B cell (primary cell): Measurements from ENCODE around the gene TEX51. TPM values are rescaled to one million over a fixed set of nuclear protein-coding genes. Genes with fewer than 3 reads are reported as not detected.

Source experiments
- ATAC-seq: fragments of 200-7000 bp; cut with Tn5 transposase; one replicate; pipeline ENCODE4 v1.10.0; 2021; ENCODE audit warnings: low read depth, mild to moderate bottlenecking, moderate number of reproducible peaks, moderate library complexity
- CTCF ChIA-PET: fragments of 350-600 bp; sonication (Branson Sonifier 250); formaldehyde crosslinking; loops from one replicate; lab custom pipeline; 2021; ENCODE audit warnings: antibody characterized with exemption, inconsistent platforms; lab: Charles Lee
- POLR2A ChIA-PET: fragments of 350-600 bp; sonication (Branson Sonifier 250); formaldehyde crosslinking; loops from one replicate; lab custom pipeline; 2021; ENCODE audit warnings: antibody characterized with exemption; lab: Charles Lee
- DNase-seq: peaks from one replicate; pipeline ENCODE4 v3.0.0; 2013
- H2AFZ ChIP-seq: 2 replicates; pipeline ENCODE4 v1.6.1; 2012; ENCODE audit warnings: mild to moderate bottlenecking, low read depth, low read length; ENCODE audit not compliant: insufficient read depth, poor library complexity, severe bottlenecking
- H3K27ac ChIP-seq, 2 donors: 1 replicate in 1 of 2; 2 replicates in 1 of 2; pipeline ENCODE4 v1.5.1; 2012 to 2013; ENCODE audit warnings: low read length in 2 of 2, mild to moderate bottlenecking in 2 of 2, moderate library complexity in 1 of 2
- H3K27me3 ChIP-seq, 4 experiments: fragments of 200-600 bp in 1 of 4; sonication (generic) in 1 of 4; replicated peaks in 1 of 4; 1 replicate in 2 of 4; 2 replicates in 2 of 4; pipeline versions ENCODE4 v1.6.1 to v1.7.0; 2013 to 2016; ENCODE audit warnings: low read length in 3 of 4, mild to moderate bottlenecking in 2 of 4, mixed read lengths in 1 of 4, moderate library complexity in 1 of 4; ENCODE audit not compliant: insufficient read depth in 4 of 4, control insufficient read depth in 3 of 4; ENCODE audit errors: control extremely low read depth in 1 of 4
- H3K36me3 ChIP-seq, 2 experiments: replicated peaks in 1 of 2; 1 replicate in 1 of 2; 2 replicates in 1 of 2; pipeline versions ENCODE4 v1.6.1 to v1.7.1; 2013; ENCODE audit warnings: low read length in 1 of 2; ENCODE audit not compliant: insufficient read depth in 2 of 2, control insufficient read depth in 1 of 2; ENCODE audit errors: control extremely low read depth in 1 of 2, extremely low read depth in 1 of 2
- H3K4me1 ChIP-seq, 2 donors: fragments of 200-600 bp in 1 of 2; sonication (generic) in 1 of 2; 1 replicate in 1 of 2; 2 replicates in 1 of 2; pipeline versions ENCODE4 v1.5.1 to v1.6.1; 2013 to 2017; ENCODE audit warnings: low read length in 2 of 2; ENCODE audit not compliant: control insufficient read depth in 2 of 2, insufficient read depth in 2 of 2
- H3K4me2 ChIP-seq: replicated peaks from 2 replicates; pipeline ENCODE3; 2012; ENCODE audit warnings: mild to moderate bottlenecking, low read depth, low read length; ENCODE audit not compliant: poor library complexity, severe bottlenecking
- H3K4me3 ChIP-seq, 5 experiments: fragments of 200-600 bp in 1 of 5; sonication (generic) in 1 of 5; 1 replicate in 3 of 5; 2 replicates in 2 of 5; pipeline versions ENCODE4 v1.5.1 to v1.7.0; 2011 to 2016; ENCODE audit warnings: low read length in 4 of 5, mild to moderate bottlenecking in 4 of 5, low read depth in 2 of 5, control low read depth in 1 of 5, moderate library complexity in 1 of 5; ENCODE audit not compliant: insufficient read depth in 1 of 5; ENCODE audit errors: control extremely low read depth in 1 of 5, extremely low read depth in 1 of 5
- H3K79me2 ChIP-seq: fragments of 200-600 bp; sonication (generic); one replicate; pipeline ENCODE4 v1.6.0; 2016; ENCODE audit warnings: low read length; ENCODE audit not compliant: control insufficient read depth, insufficient read depth
- H3K9ac ChIP-seq: fragments of 200-600 bp; sonication (generic); 2 replicates; pipeline ENCODE4 v1.6.1; 2017; ENCODE audit warnings: mild to moderate bottlenecking, low read length, moderate library complexity
- H3K9me3 ChIP-seq, 3 donors: one replicate each; pipeline versions ENCODE4 v1.6.1 to v1.7.1; 2013; ENCODE audit warnings: low read length in 2 of 3; ENCODE audit not compliant: control insufficient read depth in 2 of 3, insufficient read depth in 1 of 3; ENCODE audit errors: control extremely low read depth in 1 of 3
- H4K20me1 ChIP-seq: 2 replicates; pipeline ENCODE4 v1.6.0; 2012; ENCODE audit warnings: mild to moderate bottlenecking, low read length; ENCODE audit not compliant: insufficient read depth, control insufficient read depth, poor library complexity, severe bottlenecking
- H3K27ac Mint-ChIP-seq: one replicate; pipeline ENCODE4 v1.8.0; 2021; ENCODE audit warnings: mixed read lengths
- H3K27me3 Mint-ChIP-seq: one replicate; pipeline ENCODE4 v1.8.0; 2021; ENCODE audit warnings: mixed read lengths
- H3K4me1 Mint-ChIP-seq: one replicate; pipeline ENCODE4 v1.8.0; 2021; ENCODE audit warnings: mixed read lengths
- H3K4me3 Mint-ChIP-seq: one replicate; pipeline ENCODE4 v1.8.0; 2021; ENCODE audit warnings: mixed read lengths
- H3K9me3 Mint-ChIP-seq: one replicate; pipeline ENCODE4 v1.8.0; 2022; ENCODE audit warnings: mixed read lengths; ENCODE audit not compliant: insufficient read depth
- CTCF ChIP-seq: fragments of 200-600 bp; IDR thresholded peaks from one replicate; pipeline ENCODE4 v1.8.0; 2022; ENCODE audit warnings: antibody characterized with exemption, mild to moderate bottlenecking
- EZH2 ChIP-seq: IDR thresholded peaks from 2 replicates; pipeline ENCODE4 v1.6.1; 2012; ENCODE audit warnings: borderline replicate concordance, low read depth, mild to moderate bottlenecking, moderate library complexity, low read length; ENCODE audit not compliant: insufficient read depth, poor library complexity, severe bottlenecking
- WGBS: methylation state at CpG from one replicate; pipeline ENCODE4 v1.1.5; 2013; ENCODE audit warnings: missing lambda C conversion rate; ENCODE audit not compliant: insufficient coverage; 5-methylcytosine and 5-hydroxymethylcytosine counted together
- intact Hi-C: fragments of 100-400 bp; cut with micrococcal nuclease; formaldehyde crosslinking; loops from one replicate; pipeline ENCODE4 v1.10.0; 2022
- polyA minus RNA-seq: library from RNA; depleted of rRNA, polyadenylated mRNA; stranded (reverse); fragments of >200 nt; gene quantifications from 2 replicates; pipeline ENCODE4 v1.2.3, GENCODE V29; 2012
- polyA plus RNA-seq: library from polyadenylated mRNA; depleted of rRNA; stranded (reverse); fragments of >200 nt; gene quantifications from 2 replicates; pipeline ENCODE4 v1.2.3, GENCODE V29; 2012
- total RNA-seq, 2 donors: library from RNA; stranded (reverse); fragments of 120-200 nt in 1 of 2; gene quantifications; 1 replicate in 1 of 2; 2 replicates in 1 of 2; pipeline versions ENCODE4 v1.2.3 to v1.2.4, GENCODE V29; 2013 to 2022

The TEX51 gene
- total RNA-seq = not detected in 2 replicates
- not detected for total RNA-seq (2013)
- polyA plus RNA-seq = not detected in 2 replicates
- not detected in 2 replicates for polyA minus RNA-seq

- Histone ChIP-seq H3K9ac (no peak within 1 kb of the TSS), H4K20me1 (no peaks in the 10 kb centered on the region), H3K4me1 (no peaks in the 10 kb centered on the region), H3K27ac (no peak within 1 kb of the TSS), H3K4me3 (no peak within 1 kb of the TSS), H3K4me2 (no peak within 1 kb of the TSS), H3K9me3 (peaks cover 0 to 20% (median 0%) of the 10 kb centered on the region in 3 donors), H3K79me2 (no peaks in the 10 kb centered on the region), H3K27me3 (peaks cover 0 to 10% (median 1%) of the 10 kb centered on the region in 4 experiments), H2AFZ (no peak within 1 kb of the TSS), H3K36me3 (no peaks in the 10 kb centered on the region)
- DNase-seq (no peak), ATAC-seq (no peak)
- Mint-ChIP-seq H3K27ac (no peak within 1 kb of the TSS), H3K4me1 (no peaks in the 10 kb centered on the region), H3K4me3 (no peak within 1 kb of the TSS), H3K9me3 (no peaks in the 10 kb centered on the region), H3K27me3 (peaks cover 13% of the 10 kb centered on the region)
- intact Hi-C loops = no loop called here
- TF ChIP-seq CTCF (no peak), EZH2 (no peak)
- CTCF ChIA-PET = no interaction called here
- POLR2A ChIA-PET = no interaction called here
- WGBS = 86% methylated on average over 5 of the region's 5 CpGs
These were observed at the start of gene TEX51 for GRCh38 chr2:126898636-126899035. TSS of gene TEX51 (plus strand) at chr2:126898890. CDS start at chr2:126898919, 29 bp downstream.

GRCh38 chr2:126849054-126849453, 49.6 kb upstream of the TEX51 start:
- ATAC-seq (no peak), DNase-seq (no peak)
- Histone ChIP-seq H3K36me3 (no peaks in the 10 kb centered on the region), H2AFZ (no peak overlapping the region), H3K79me2 (no peaks in the 10 kb centered on the region), H3K9ac (no peak overlapping the region), H3K27ac (no peak overlapping the region), H4K20me1 (no peaks in the 10 kb centered on the region), H3K27me3 (no peaks in the 10 kb centered on the region), H3K4me3 (no peak overlapping the region), H3K4me2 (no peak overlapping the region), H3K9me3 (peaks cover 0 to 9% (median 0%) of the 10 kb centered on the region in 3 donors), H3K4me1 (no peaks in the 10 kb centered on the region)
- H3K27me3 Mint-ChIP-seq = peaks cover 8% of the 10 kb centered on the region
- POLR2A ChIA-PET = no interaction called here
- CTCF ChIA-PET = no interaction called here
- H3K4me3 Mint-ChIP-seq = no peak overlapping the region
- no peak for TF ChIP-seq EZH2
- no peak for TF ChIP-seq CTCF
- no CpG with 5 or more reads among the region's 2 CpGs for WGBS
- no peaks in the 10 kb centered on the region for H3K9me3 Mint-ChIP-seq
- intact Hi-C loops = no loop called here
- no peak overlapping the region for H3K27ac Mint-ChIP-seq
- H3K4me1 Mint-ChIP-seq = no peaks in the 10 kb centered on the region
